ENCODE results near the gene PALM3. TPM values are rescaled to one million over a fixed set of nuclear protein-coding genes. Genes with fewer than 3 reads are reported as not detected.

Gene PALM3
- 0.65 TPM in 1 of 2 replicates, not detected in the other for total RNA-seq

- intact Hi-C loops (cut with micrococcal nuclease) = no loop called here
- Mint-ChIP-seq H3K4me3 (no peak within 1 kb of the TSS), H3K27ac (no peak within 1 kb of the TSS), H3K9me3 (no peaks in the 10 kb centered on the region), H3K4me1 (ENCODE audit: low read depth) (peaks cover 19% of the 10 kb centered on the region), H3K27me3 (ENCODE audit: insufficient read depth) (peaks cover 34% of the 10 kb centered on the region), H3K36me3 (ENCODE audit: low read depth) (no peaks in the 10 kb centered on the region)
- DNase-seq (ENCODE audit: low spot score) = no peak
Measured at GRCh38 chr19:14061751-14062557, at the start of gene PALM3. PALM3 (minus strand) TSS chr19:14062076; CDS start chr19:14061980, 96 bp downstream.

- Mint-ChIP-seq H3K36me3 (ENCODE audit: low read depth) (no peaks in the 10 kb centered on the region), H3K4me3 (no peak overlapping the region), H3K27me3 (ENCODE audit: insufficient read depth) (no peaks in the 10 kb centered on the region), H3K9me3 (no peaks in the 10 kb centered on the region), H3K4me1 (ENCODE audit: low read depth) (peaks cover 23% of the 10 kb centered on the region), H3K27ac (no peak overlapping the region)
- intact Hi-C loops (cut with micrococcal nuclease) = loop anchor here (10.0 kb wide), 1 partner anchor 337 kb away; the partner anchor contains the start of gene C19orf53
- no peak for DNase-seq (ENCODE audit: low spot score)
Measured at GRCh38 chr19:14111486-14111885, 49.6 kb upstream of the PALM3 start.

- no peak for DNase-seq (ENCODE audit: low spot score)
- Mint-ChIP-seq H3K9me3 (no peaks in the 10 kb centered on the region), H3K4me1 (ENCODE audit: low read depth) (peaks cover 14% of the 10 kb centered on the region), H3K27ac (no peak overlapping the region), H3K4me3 (no peak overlapping the region), H3K36me3 (ENCODE audit: low read depth) (peaks cover 2% of the 10 kb centered on the region), H3K27me3 (ENCODE audit: insufficient read depth) (no peaks in the 10 kb centered on the region)
- intact Hi-C loops (cut with micrococcal nuclease) = loop anchor here (10.0 kb wide), 1 partner anchor 336 kb away; the partner anchor contains the start of gene C19orf53
Measured at GRCh38 chr19:14110650-14111049, 48.8 kb upstream of the PALM3 start.

- H3K4me1 Mint-ChIP-seq (ENCODE audit: low read depth) = no peaks in the 10 kb centered on the region
- H3K27ac Mint-ChIP-seq = no peak overlapping the region
- no peaks in the 10 kb centered on the region for H3K9me3 Mint-ChIP-seq
- no peak overlapping the region for H3K4me3 Mint-ChIP-seq
- H3K36me3 Mint-ChIP-seq (ENCODE audit: low read depth) = peaks cover 3% of the 10 kb centered on the region
- H3K27me3 Mint-ChIP-seq (ENCODE audit: insufficient read depth) = no peaks in the 10 kb centered on the region
- no peak for DNase-seq (ENCODE audit: low spot score)
- intact Hi-C loops (cut with micrococcal nuclease) = no loop called here
Measured at GRCh38 chr19:14107581-14108461, 45.9 kb upstream of the PALM3 start.

GRCh38 chr19:14106840-14107239 lies 45.0 kb upstream of the PALM3 start:
- intact Hi-C loops (cut with micrococcal nuclease) = no loop called here
- H3K36me3 Mint-ChIP-seq (ENCODE audit: low read depth) = peaks cover 4% of the 10 kb centered on the region
- DNase-seq (ENCODE audit: low spot score) = no peak
- H3K27me3 Mint-ChIP-seq (ENCODE audit: insufficient read depth) = no peaks in the 10 kb centered on the region
- H3K4me1 Mint-ChIP-seq (ENCODE audit: low read depth) = no peaks in the 10 kb centered on the region
- no peak overlapping the region for H3K4me3 Mint-ChIP-seq
- no peak overlapping the region for H3K27ac Mint-ChIP-seq
- H3K9me3 Mint-ChIP-seq = no peaks in the 10 kb centered on the region

GRCh38 chr19:14105680-14106079 lies 43.8 kb upstream of the PALM3 start:
- intact Hi-C loops (cut with micrococcal nuclease) = no loop called here
- Mint-ChIP-seq H3K9me3 (no peaks in the 10 kb centered on the region), H3K36me3 (ENCODE audit: low read depth) (peaks cover 8% of the 10 kb centered on the region), H3K4me3 (no peak overlapping the region), H3K27me3 (ENCODE audit: insufficient read depth) (no peaks in the 10 kb centered on the region), H3K27ac (no peak overlapping the region), H3K4me1 (ENCODE audit: low read depth) (no peaks in the 10 kb centered on the region)
- DNase-seq (ENCODE audit: low spot score) = no peak

GRCh38 chr19:14103310-14103709 lies 41.4 kb upstream of the PALM3 start:
- H3K4me1 Mint-ChIP-seq (ENCODE audit: low read depth) = no peaks in the 10 kb centered on the region
- no peaks in the 10 kb centered on the region for H3K9me3 Mint-ChIP-seq
- peaks cover 8% of the 10 kb centered on the region for H3K36me3 Mint-ChIP-seq (ENCODE audit: low read depth)
- DNase-seq (ENCODE audit: low spot score) = no peak
- H3K27me3 Mint-ChIP-seq (ENCODE audit: insufficient read depth) = no peaks in the 10 kb centered on the region
- intact Hi-C loops (cut with micrococcal nuclease) = no loop called here
- no peak overlapping the region for H3K27ac Mint-ChIP-seq
- H3K4me3 Mint-ChIP-seq = no peak overlapping the region

- DNase-seq (ENCODE audit: low spot score) = no peak
- Mint-ChIP-seq H3K4me3 (no peak overlapping the region), H3K27ac (no peak overlapping the region), H3K36me3 (ENCODE audit: low read depth) (peaks cover 12% of the 10 kb centered on the region), H3K9me3 (no peaks in the 10 kb centered on the region), H3K27me3 (ENCODE audit: insufficient read depth) (no peaks in the 10 kb centered on the region), H3K4me1 (ENCODE audit: low read depth) (no peaks in the 10 kb centered on the region)
- intact Hi-C loops (cut with micrococcal nuclease) = no loop called here
Measured at GRCh38 chr19:14102756-14103155, 40.9 kb upstream of the PALM3 start.

- Mint-ChIP-seq H3K27me3 (ENCODE audit: insufficient read depth) (no peaks in the 10 kb centered on the region), H3K27ac (no peak overlapping the region), H3K9me3 (no peaks in the 10 kb centered on the region), H3K36me3 (ENCODE audit: low read depth) (peaks cover 13% of the 10 kb centered on the region), H3K4me1 (ENCODE audit: low read depth) (no peaks in the 10 kb centered on the region), H3K4me3 (no peak overlapping the region)
- intact Hi-C loops (cut with micrococcal nuclease) = no loop called here
- no peak for DNase-seq (ENCODE audit: low spot score)
Measured at GRCh38 chr19:14102102-14102696, 40.3 kb upstream of the PALM3 start.

- intact Hi-C loops (cut with micrococcal nuclease) = no loop called here
- H3K9me3 Mint-ChIP-seq = no peaks in the 10 kb centered on the region
Measured at GRCh38 chr19:14101003-14101545, 39.2 kb upstream of the PALM3 start.

GRCh38 chr19:14097532-14098151 lies 35.8 kb upstream of the PALM3 start:
- Mint-ChIP-seq H3K4me3 (no peak overlapping the region), H3K27ac (no peak overlapping the region), H3K36me3 (ENCODE audit: low read depth) (peaks cover 26% of the 10 kb centered on the region), H3K9me3 (peaks cover 7% of the 10 kb centered on the region), H3K4me1 (ENCODE audit: low read depth) (no peaks in the 10 kb centered on the region), H3K27me3 (ENCODE audit: insufficient read depth) (no peaks in the 10 kb centered on the region)
- no peak for DNase-seq (ENCODE audit: low spot score)
- intact Hi-C loops (cut with micrococcal nuclease) = no loop called here

More at GRCh38 chr19:14101003-14101545, 39.2 kb upstream of the PALM3 start:
- no peak overlapping the region for H3K4me3 Mint-ChIP-seq
- peaks cover 19% of the 10 kb centered on the region for H3K36me3 Mint-ChIP-seq (ENCODE audit: low read depth)
- DNase-seq (ENCODE audit: low spot score) = no peak
- no peaks in the 10 kb centered on the region for H3K4me1 Mint-ChIP-seq (ENCODE audit: low read depth)
- no peaks in the 10 kb centered on the region for H3K27me3 Mint-ChIP-seq (ENCODE audit: insufficient read depth)
- no peak overlapping the region for H3K27ac Mint-ChIP-seq

GRCh38 chr19:14096272-14096992 lies 34.6 kb upstream of the PALM3 start:
- peaks cover 32% of the 10 kb centered on the region for H3K36me3 Mint-ChIP-seq (ENCODE audit: low read depth)
- H3K9me3 Mint-ChIP-seq = peaks cover 7% of the 10 kb centered on the region
- intact Hi-C loops (cut with micrococcal nuclease) = no loop called here
- no peak overlapping the region for H3K4me3 Mint-ChIP-seq
- H3K27me3 Mint-ChIP-seq (ENCODE audit: insufficient read depth) = no peaks in the 10 kb centered on the region
- no peak overlapping the region for H3K27ac Mint-ChIP-seq
- no peak for DNase-seq (ENCODE audit: low spot score)
- H3K4me1 Mint-ChIP-seq (ENCODE audit: low read depth) = peaks cover 8% of the 10 kb centered on the region
